Stomach smooth muscle (tissue), 2 donors: ENCODE measurements around the gene CCDC182.

Experiments used
- H3K27ac ChIP-seq: one replicate; pipeline ENCODE4 v1.7.0; 2013; ENCODE audit warnings: mild to moderate bottlenecking, low read length, inconsistent platforms
- H3K27me3 ChIP-seq, 2 donors: one replicate each; pipeline ENCODE4 v1.7.0; 2013; ENCODE audit warnings: low read length in 2 of 2; ENCODE audit not compliant: insufficient read depth in 2 of 2, control insufficient read depth in 1 of 2
- H3K36me3 ChIP-seq, 2 donors: one replicate each; pipeline ENCODE4 v1.7.0; 2013; ENCODE audit warnings: low read length in 2 of 2; ENCODE audit not compliant: control insufficient read depth in 2 of 2, insufficient read depth in 2 of 2
- H3K4me1 ChIP-seq: one replicate; pipeline ENCODE4 v1.7.0; 2013; ENCODE audit warnings: low read length; ENCODE audit not compliant: control insufficient read depth, insufficient read depth
- H3K4me3 ChIP-seq, 2 donors: one replicate each; pipeline ENCODE4 v1.7.0; 2013; ENCODE audit warnings: low read length in 2 of 2
- H3K9ac ChIP-seq, 2 donors: one replicate each; pipeline ENCODE4 v1.7.0; 2013; ENCODE audit warnings: low read length in 2 of 2, mild to moderate bottlenecking in 1 of 2
- H3K9me3 ChIP-seq, 2 donors: one replicate each; pipeline ENCODE4 v1.7.0; 2013; ENCODE audit warnings: low read length in 2 of 2; ENCODE audit not compliant: control insufficient read depth in 2 of 2
- donor health status: healthy.
- donor health status: Pancreatic carcinoma.

CCDC182 gene

DNA sequence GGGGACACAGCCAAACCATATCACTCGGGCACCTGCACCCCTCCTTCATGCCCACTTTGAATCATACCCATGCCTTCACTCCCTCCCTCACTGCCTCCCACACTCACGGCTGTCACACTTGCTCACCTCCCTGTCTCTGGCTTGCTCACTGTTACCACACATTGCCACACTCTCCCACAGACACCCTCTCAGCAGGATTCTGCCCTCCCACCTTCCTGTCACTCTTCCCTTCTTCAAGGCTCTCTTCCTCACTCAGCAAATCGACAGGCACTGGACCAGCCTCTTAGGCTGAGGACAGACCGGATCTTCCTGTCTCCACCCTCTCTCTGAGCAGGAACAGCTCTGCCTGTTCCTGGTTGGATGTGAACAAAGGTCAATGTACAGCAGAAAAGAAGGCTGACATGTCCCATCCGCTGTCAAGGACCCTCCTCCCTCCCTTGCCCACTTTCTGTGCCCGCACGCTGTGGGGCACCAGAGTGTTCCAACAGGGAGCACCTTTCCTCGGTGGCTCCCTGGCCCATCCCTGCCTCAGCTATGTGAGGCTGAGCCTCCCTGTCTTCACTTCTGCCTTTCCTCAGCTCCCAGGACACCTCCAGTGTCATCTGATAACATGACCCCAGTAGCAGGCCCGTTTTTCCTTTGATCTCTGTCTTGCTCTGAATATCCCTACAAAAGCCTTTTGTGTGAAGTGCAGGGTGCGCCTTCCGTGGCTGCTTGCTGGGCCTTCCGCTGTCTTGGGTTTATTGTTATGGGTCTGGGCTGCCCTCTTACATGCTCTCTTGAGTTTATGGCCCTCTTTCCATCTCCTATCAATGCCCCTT, 47.0 kb downstream of the CCDC182 start:
- Histone ChIP-seq H3K4me3 (no peak overlapping the region), H3K27ac (no peak overlapping the region), H3K9me3 (no peaks in the 10 kb centered on the region), H3K9ac (no peak overlapping the region), H3K27me3 (peaks cover 2 to 9% of the 10 kb centered on the region in 2 donors), H3K36me3 (no peaks in the 10 kb centered on the region), H3K4me1 (no peaks in the 10 kb centered on the region)

DNA sequence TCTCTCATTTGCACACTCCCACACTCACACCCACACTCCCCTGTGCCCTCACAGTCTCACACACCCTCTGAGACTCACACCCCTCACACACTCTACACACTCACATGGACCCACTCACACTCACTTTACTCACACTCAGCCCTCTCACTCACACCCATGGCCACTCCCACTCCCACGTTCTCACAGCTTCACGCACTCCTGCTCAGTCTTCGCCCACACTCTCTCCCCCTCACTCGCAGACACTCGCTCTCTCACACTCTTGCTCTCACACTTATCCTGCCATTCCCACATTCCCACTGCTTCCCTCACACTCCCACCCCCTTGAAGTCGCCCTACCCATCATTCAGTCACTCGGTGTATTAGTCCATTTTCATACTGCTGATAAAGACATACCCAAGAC, 47.9 kb downstream of the CCDC182 start:
- no peak overlapping the region for H3K27ac ChIP-seq
- H3K27me3 ChIP-seq = peaks cover 2 to 9% of the 10 kb centered on the region in 2 donors
- H3K4me3 ChIP-seq = no peak overlapping the region
- no peaks in the 10 kb centered on the region for H3K9me3 ChIP-seq
- H3K9ac ChIP-seq = no peak overlapping the region
- no peaks in the 10 kb centered on the region for H3K4me1 ChIP-seq
- no peaks in the 10 kb centered on the region for H3K36me3 ChIP-seq

DNA sequence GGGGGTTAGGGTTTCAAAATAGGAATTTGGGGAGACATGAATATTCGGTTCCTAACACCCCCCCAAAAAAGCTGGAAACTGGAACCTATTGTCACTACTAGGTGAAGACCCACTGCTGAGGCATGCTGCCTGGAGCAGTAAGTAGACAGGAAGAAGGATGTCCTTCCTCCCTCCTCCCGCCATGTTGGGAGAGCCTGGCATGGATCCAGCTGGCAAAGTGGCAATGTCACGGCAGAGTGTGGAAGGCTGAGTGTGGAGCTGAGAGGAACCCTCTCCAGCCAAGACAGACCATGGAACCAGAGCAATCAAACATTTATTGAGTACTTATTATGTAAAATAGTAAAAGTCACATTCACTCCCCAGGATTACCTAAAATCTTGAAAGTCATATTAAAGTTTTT, 49.0 kb downstream of the CCDC182 start:
- Histone ChIP-seq H3K9me3 (no peaks in the 10 kb centered on the region), H3K27me3 (peaks cover 2 to 9% of the 10 kb centered on the region in 2 donors), H3K36me3 (no peaks in the 10 kb centered on the region), H3K27ac (no peak overlapping the region), H3K9ac (no peak overlapping the region), H3K4me3 (no peak overlapping the region), H3K4me1 (no peaks in the 10 kb centered on the region)
